H1 (cell line): ENCODE measurements around the gene CST4.
"Not testable (repeated sequence)": the region's sequence is repeated elsewhere in the genome, so short reads cannot be mapped to it uniquely, and the experiment has no call there.

Experiments
- CTCF ChIP-seq, 3 experiments: IDR thresholded peaks; 1 replicate in 2 of 3; 2 replicates in 1 of 3; pipeline versions ENCODE4 v1.5.1 to v1.6.1; 2011; ENCODE audit warnings: low read length in 3 of 3, mild to moderate bottlenecking in 3 of 3, inconsistent platforms in 2 of 3, low read depth in 1 of 3, moderate library complexity in 1 of 3; ENCODE audit not compliant: insufficient read depth in 1 of 3; ENCODE audit errors: control extremely low read depth in 1 of 3
- EZH2 ChIP-seq: fragments of 200-600 bp; sonication (generic); IDR thresholded peaks from 2 replicates; pipeline ENCODE4 v1.7.1; 2012; ENCODE audit warnings: low read depth, mild to moderate bottlenecking, moderate library complexity, low read length, inconsistent platforms; ENCODE audit not compliant: severe bottlenecking
- KDM5A ChIP-seq: fragments of 200-600 bp; IDR thresholded peaks from 2 replicates; pipeline ENCODE4 v1.7.1; 2012; ENCODE audit warnings: mild to moderate bottlenecking, low read length, inconsistent platforms, mixed read lengths

- TF ChIP-seq KDM5A; CTCF (IDR thresholded peaks at IDR 0.05; ENCODE audit: control extremely low read depth in 1 of 3, insufficient read depth in 1 of 3, low read depth in 1 of 3, low read length in 3 of 3); EZH2: not testable (repeated sequence)
Measured at GRCh38 chr20:23664046-23664445, 24.8 kb downstream of the CST4 start.
